A673 (cell line): ENCODE data around the gene ICOSLG.
"Not testable (repeated sequence)": the region's sequence is repeated elsewhere in the genome, so short reads cannot be mapped to it uniquely, and the experiment has no call there.

ENCODE experiments used
- EZH2 ChIP-seq: fragments of 200-600 bp; sonication (generic); IDR thresholded peaks from 2 replicates; pipeline ENCODE4 v1.6.1; 2017; ENCODE audit warnings: borderline replicate concordance, low read depth, mild to moderate bottlenecking, mixed read lengths, antibody characterized with exemption, low read length; ENCODE audit not compliant: poor library complexity, severe bottlenecking
- TF ChIP-seq, protein P1 (sequence below): fragments of 300-800, 200-600 bp; sonication (generic); conservative IDR thresholded peaks from 2 replicates; pipeline ENCODE4 v1.5.1; 2017; ENCODE audit warnings: low read depth, mild to moderate bottlenecking, antibody characterized with exemption, low read length, moderate library complexity, mixed read lengths

DNA sequence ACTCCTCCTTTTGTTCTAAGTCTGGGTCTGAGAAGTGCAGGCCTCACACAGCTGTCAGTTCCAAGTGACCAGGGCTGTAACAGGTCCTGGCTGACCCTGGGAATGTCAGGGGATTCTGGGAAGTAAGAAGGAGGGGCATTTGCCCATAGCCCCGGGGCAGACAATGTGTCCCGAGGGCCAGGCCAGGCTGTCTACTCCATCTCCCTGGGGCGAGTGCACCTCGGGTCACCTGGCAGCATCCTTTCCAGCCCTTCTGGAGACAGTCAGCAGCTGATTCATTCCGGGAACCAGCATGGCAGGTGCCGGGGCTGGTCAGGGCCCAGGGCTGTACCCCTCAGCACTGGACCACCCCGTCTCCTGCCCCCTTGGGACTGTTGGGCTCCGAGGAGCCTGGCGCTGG is 13.1 kb downstream of the ICOSLG start:
- TF ChIP-seq, protein P1, sequence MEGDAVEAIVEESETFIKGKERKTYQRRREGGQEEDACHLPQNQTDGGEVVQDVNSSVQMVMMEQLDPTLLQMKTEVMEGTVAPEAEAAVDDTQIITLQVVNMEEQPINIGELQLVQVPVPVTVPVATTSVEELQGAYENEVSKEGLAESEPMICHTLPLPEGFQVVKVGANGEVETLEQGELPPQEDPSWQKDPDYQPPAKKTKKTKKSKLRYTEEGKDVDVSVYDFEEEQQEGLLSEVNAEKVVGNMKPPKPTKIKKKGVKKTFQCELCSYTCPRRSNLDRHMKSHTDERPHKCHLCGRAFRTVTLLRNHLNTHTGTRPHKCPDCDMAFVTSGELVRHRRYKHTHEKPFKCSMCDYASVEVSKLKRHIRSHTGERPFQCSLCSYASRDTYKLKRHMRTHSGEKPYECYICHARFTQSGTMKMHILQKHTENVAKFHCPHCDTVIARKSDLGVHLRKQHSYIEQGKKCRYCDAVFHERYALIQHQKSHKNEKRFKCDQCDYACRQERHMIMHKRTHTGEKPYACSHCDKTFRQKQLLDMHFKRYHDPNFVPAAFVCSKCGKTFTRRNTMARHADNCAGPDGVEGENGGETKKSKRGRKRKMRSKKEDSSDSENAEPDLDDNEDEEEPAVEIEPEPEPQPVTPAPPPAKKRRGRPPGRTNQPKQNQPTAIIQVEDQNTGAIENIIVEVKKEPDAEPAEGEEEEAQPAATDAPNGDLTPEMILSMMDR = not testable (repeated sequence)
- not testable (repeated sequence) for TF ChIP-seq EZH2
